HCT116 (cell line): ENCODE data around the gene MADD. TPM values are rescaled to one million over a fixed set of nuclear protein-coding genes. Genes with fewer than 3 reads are reported as not detected.

ENCODE experiments used
- ATAC-seq: fragments of 200-7000 bp; cut with Tn5 transposase; 2 replicates; pipeline ENCODE4 v1.9.1; 2020; ENCODE audit warnings: mild to moderate bottlenecking, moderate library complexity
- BruUV-seq: library from RNA; stranded (reverse); fragments of 400-500 nt; replicated peaks from 2 replicates; lab custom pipeline; 2021; lab: Mats Ljungman, UMichigan
- CTCF ChIA-PET: fragments of 300-600 bp; sonication (Branson Sonifier 250); formaldehyde crosslinking; loops from one replicate; lab custom pipeline; 2021; ENCODE audit warnings: antibody characterized with exemption; lab: Charles Lee
- POLR2A ChIA-PET: fragments of 300-600, 350-600 bp; sonication (Branson Sonifier 250); formaldehyde crosslinking; loops from one replicate; lab custom pipeline; 2021; ENCODE audit warnings: antibody characterized with exemption; lab: Charles Lee
- RAD21 ChIA-PET, 2 experiments: fragments of 300-600 bp; sonication (Branson Sonifier 250); formaldehyde crosslinking; loops; one replicate each; lab custom pipeline; 2023; ENCODE audit warnings: low total read pairs in 2 of 2; ENCODE audit not compliant: uncharacterized antibody in 2 of 2, unreplicated experiment in 2 of 2, low non-redundant PET in 1 of 2; lab: Charles Lee
- DNase-seq: peaks from one replicate; pipeline ENCODE4 v3.0.0-alpha.2; 2010; ENCODE audit warnings: low read depth, low spot score
- H2AFZ ChIP-seq: fragments of 200-600 bp; shearing (Covaris generic), sonication (generic); 2 replicates; pipeline ENCODE4 v1.6.1; 2017; ENCODE audit warnings: low read depth, mixed run types, mixed read lengths, antibody characterized with exemption, low read length; ENCODE audit not compliant: poor library complexity, severe bottlenecking
- H3K27ac ChIP-seq: 2 replicates; pipeline ENCODE4 v1.5.1; 2012; ENCODE audit warnings: low read depth, low read length
- H3K27me3 ChIP-seq: fragments of 200-600 bp; sonication (generic); 2 replicates; pipeline ENCODE4 v1.6.1; 2016; ENCODE audit warnings: mixed run types, low read length, mixed read lengths; ENCODE audit not compliant: insufficient read depth
- H3K36me3 ChIP-seq, 2 experiments: fragments of 200-500 bp in 1 of 2; fragments of 200-600 bp in 1 of 2; sonication (Bioruptor generic) in 1 of 2; sonication (generic) in 1 of 2; 2 replicates each; pipeline versions ENCODE4 v1.5.1 to v1.6.1; 2014 to 2016; ENCODE audit warnings: low read length in 2 of 2, inconsistent platforms in 1 of 2, mixed read lengths in 1 of 2, mixed run types in 1 of 2; ENCODE audit not compliant: insufficient read depth in 2 of 2, control insufficient read depth in 1 of 2
- H3K4me1 ChIP-seq, 2 experiments: fragments of 200-600 bp in 1 of 2; sonication (generic) in 1 of 2; 2 replicates each; pipeline versions ENCODE4 v1.5.1 to v1.6.1; 2012 to 2017; ENCODE audit warnings: low read length in 2 of 2, inconsistent platforms in 1 of 2, mild to moderate bottlenecking in 1 of 2, mixed read lengths in 1 of 2, mixed run types in 1 of 2, moderate library complexity in 1 of 2; ENCODE audit not compliant: insufficient read depth in 2 of 2, control insufficient read depth in 1 of 2
- H3K4me2 ChIP-seq: fragments of 200-600 bp; sonication (generic); 2 replicates; pipeline ENCODE4 v1.6.1; 2017; ENCODE audit warnings: mixed run types, low read length, mixed read lengths
- H3K4me3 ChIP-seq, 2 experiments: fragments of 200-600 bp in 1 of 2; sonication (generic) in 1 of 2; replicated peaks in 1 of 2; 2 replicates each; pipeline ENCODE4 v1.5.1; 2011 to 2016; ENCODE audit warnings: low read length in 2 of 2, control low read depth in 1 of 2, low read depth in 1 of 2, mild to moderate bottlenecking in 1 of 2, mixed read lengths in 1 of 2, mixed run types in 1 of 2
- H3K79me2 ChIP-seq: fragments of 200-600 bp; sonication (generic); 2 replicates; pipeline ENCODE4 v1.6.1; 2017; ENCODE audit warnings: mild to moderate bottlenecking, mixed run types, low read length, moderate library complexity, mixed read lengths; ENCODE audit not compliant: insufficient read depth
- H3K9ac ChIP-seq: fragments of 200-600 bp; sonication (generic); 2 replicates; pipeline ENCODE4 v1.6.1; 2016; ENCODE audit warnings: low read length, mixed read lengths
- H3K9me2 ChIP-seq: fragments of 200-600 bp; sonication (generic), shearing (Covaris generic); 2 replicates; pipeline ENCODE4 v1.6.1; 2017; ENCODE audit warnings: mixed run types, mild to moderate bottlenecking, moderate library complexity; ENCODE audit not compliant: insufficient read depth
- H3K9me3 ChIP-seq, 2 experiments: fragments of 200-500 bp in 1 of 2; fragments of 200-600 bp in 1 of 2; sonication (Bioruptor generic) in 1 of 2; sonication (generic) in 1 of 2; 2 replicates each; pipeline ENCODE4 v1.6.1; 2014 to 2017; ENCODE audit warnings: low read length in 2 of 2, mixed read lengths in 2 of 2, inconsistent platforms in 1 of 2, low read depth in 1 of 2, mild to moderate bottlenecking in 1 of 2, mixed run types in 1 of 2, moderate library complexity in 1 of 2; ENCODE audit not compliant: control insufficient read depth in 1 of 2, insufficient read depth in 1 of 2
- H4K20me1 ChIP-seq: fragments of 200-600 bp; sonication (generic), shearing (Covaris generic); 2 replicates; pipeline ENCODE4 v1.6.1; 2017; ENCODE audit warnings: mixed run types, mild to moderate bottlenecking, moderate library complexity; ENCODE audit not compliant: insufficient read depth
- CEBPB ChIP-seq: IDR thresholded peaks from 2 replicates; pipeline ENCODE4 v1.6.1; 2012; ENCODE audit warnings: low read depth
- POLR2A ChIP-seq: IDR thresholded peaks from 2 replicates; pipeline ENCODE4 v1.7.0; 2011; ENCODE audit warnings: borderline replicate concordance; ENCODE audit not compliant: insufficient read depth, insufficient read length; ENCODE audit errors: extremely low read depth
- RAD21 ChIP-seq: IDR thresholded peaks from 2 replicates; pipeline ENCODE4 v1.6.1; 2012; ENCODE audit warnings: low read depth, mild to moderate bottlenecking
- SRF ChIP-seq: IDR thresholded peaks from 2 replicates; pipeline ENCODE4 v1.6.1; 2012; ENCODE audit warnings: low read depth
- TCF7L2 ChIP-seq: IDR thresholded peaks from 2 replicates; pipeline ENCODE4 v1.7.0; 2011; ENCODE audit warnings: borderline replicate concordance, inconsistent platforms; ENCODE audit not compliant: insufficient read depth, insufficient read length; ENCODE audit errors: extremely low read depth
- YY1 ChIP-seq: IDR thresholded peaks from 2 replicates; pipeline ENCODE4 v1.6.1; 2011; ENCODE audit warnings: low read length, low read depth, moderate library complexity, mild to moderate bottlenecking; ENCODE audit not compliant: insufficient replicate concordance; ENCODE audit errors: extremely low read depth
- ZFX ChIP-seq: fragments of 450-650 bp; IDR thresholded peaks from 2 replicates; pipeline ENCODE4 v1.6.1; 2017
- intact Hi-C: fragments of 100-400 bp; cut with micrococcal nuclease; formaldehyde crosslinking; loops from 2 replicates; pipeline ENCODE4 v1.10.0; 2022
- total RNA-seq: library from RNA; stranded (reverse); gene quantifications from one replicate; pipeline ENCODE4 v1.2.1, GENCODE V29; 2021; ENCODE audit not compliant: unreplicated experiment
- TF ChIP-seq, protein P1 (sequence below), 3 experiments: fragments of 200-600 bp in 1 of 3; sonication (generic) in 1 of 3; IDR thresholded peaks in 2 of 3; conservative IDR thresholded peaks in 1 of 3; 2 replicates each; pipeline ENCODE4 v1.5.1; 2012 to 2017; ENCODE audit warnings: low read depth in 2 of 3, low read length in 2 of 3, antibody characterized with exemption in 1 of 3, borderline replicate concordance in 1 of 3, control low read depth in 1 of 3, mild to moderate bottlenecking in 1 of 3, mixed read lengths in 1 of 3, mixed run types in 1 of 3, moderate library complexity in 1 of 3; ENCODE audit not compliant: insufficient read depth in 1 of 3
- TF ChIP-seq, protein P2 (sequence below): IDR thresholded peaks from 2 replicates; pipeline ENCODE4 v1.6.1; 2012

Gene MADD
- total RNA-seq, 1 experiment from 2014 or later: 37.1 TPM

DNA sequence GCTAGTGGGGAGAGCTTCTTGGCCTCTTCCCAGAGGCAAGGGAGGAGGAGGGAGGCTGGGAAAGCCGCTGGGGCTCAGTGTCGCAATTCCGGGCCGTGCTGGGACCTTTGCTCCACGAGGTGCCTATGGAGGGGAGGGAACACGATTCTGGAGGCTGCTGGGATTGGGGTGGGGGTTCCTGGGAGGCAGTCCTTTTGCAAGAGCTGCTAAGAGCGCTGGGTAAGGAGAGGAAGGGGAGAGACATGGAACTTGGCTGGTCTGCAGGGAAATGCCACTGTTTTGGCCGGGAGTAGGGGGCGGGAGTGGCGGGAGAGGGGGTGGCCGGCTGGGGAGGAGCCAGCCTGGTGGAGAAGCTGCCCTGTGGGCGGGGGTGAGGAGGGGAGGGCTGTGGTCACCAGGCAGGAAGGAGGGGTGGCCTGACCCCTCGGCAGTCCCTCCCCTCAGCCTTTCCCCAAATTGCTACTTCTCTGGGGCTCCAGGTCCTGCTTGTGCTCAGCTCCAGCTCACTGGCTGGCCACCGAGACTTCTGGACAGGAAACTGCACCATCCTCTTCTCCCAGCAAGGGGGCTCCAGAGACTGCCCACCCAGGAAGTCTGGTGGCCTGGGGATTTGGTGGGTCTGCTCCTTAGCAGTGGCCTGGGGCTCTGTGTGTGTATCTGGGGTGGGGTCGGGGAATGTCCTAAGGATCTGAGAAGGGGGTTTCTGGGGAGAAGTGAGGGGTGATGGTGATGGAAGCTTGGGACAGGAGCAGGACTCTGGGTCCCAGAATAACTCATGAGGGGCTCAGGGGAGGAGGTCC lies 12.2 kb upstream of the MADD start, which contains the start of gene NR1H3:
Gene NR1H3, plus strand, starts transcription at position 480 of the 800 bp plus-strand sequence. CDS start 1,221 bp downstream, outside the sequence.
- Histone ChIP-seq H3K4me1 (peaks cover 7 to 10% of the 10 kb centered on the region in 2 experiments), H3K36me3 (no peaks in the 10 kb centered on the region), H4K20me1 (no peaks in the 10 kb centered on the region), H3K79me2 (no peaks in the 10 kb centered on the region), H3K4me2 (no peak within 1 kb of the TSS), H3K4me3 (no peak within 1 kb of the TSS), H3K9me2 (no peaks in the 10 kb centered on the region), H3K27ac (peak within 1 kb of the TSS; percentile 20; the same call in 1 of the 2 replicates), H3K9me3 (no peaks in the 10 kb centered on the region), H2AFZ (no peak within 1 kb of the TSS), H3K27me3 (no peaks in the 10 kb centered on the region), H3K9ac (no peak within 1 kb of the TSS)
- ATAC-seq (peak; percentile 33), DNase-seq (no peak)
- intact Hi-C loops: loop anchor here (2.0 to 10.0 kb wide), 2 partner anchors 81 to 97 kb away; partner anchors contain the start of genes ARFGAP2 and MYBPC3
- ChIA-PET RAD21 (no interaction called here), CTCF (interaction anchor here (0.6 to 1.3 kb wide), 2 partner anchors 10 to 15 kb away, joined by 3 read pairs; no protein-coding TSS in a partner anchor), POLR2A (no interaction called here)
- no peak for TF ChIP-seq TCF7L2
- TF ChIP-seq, protein P1, sequence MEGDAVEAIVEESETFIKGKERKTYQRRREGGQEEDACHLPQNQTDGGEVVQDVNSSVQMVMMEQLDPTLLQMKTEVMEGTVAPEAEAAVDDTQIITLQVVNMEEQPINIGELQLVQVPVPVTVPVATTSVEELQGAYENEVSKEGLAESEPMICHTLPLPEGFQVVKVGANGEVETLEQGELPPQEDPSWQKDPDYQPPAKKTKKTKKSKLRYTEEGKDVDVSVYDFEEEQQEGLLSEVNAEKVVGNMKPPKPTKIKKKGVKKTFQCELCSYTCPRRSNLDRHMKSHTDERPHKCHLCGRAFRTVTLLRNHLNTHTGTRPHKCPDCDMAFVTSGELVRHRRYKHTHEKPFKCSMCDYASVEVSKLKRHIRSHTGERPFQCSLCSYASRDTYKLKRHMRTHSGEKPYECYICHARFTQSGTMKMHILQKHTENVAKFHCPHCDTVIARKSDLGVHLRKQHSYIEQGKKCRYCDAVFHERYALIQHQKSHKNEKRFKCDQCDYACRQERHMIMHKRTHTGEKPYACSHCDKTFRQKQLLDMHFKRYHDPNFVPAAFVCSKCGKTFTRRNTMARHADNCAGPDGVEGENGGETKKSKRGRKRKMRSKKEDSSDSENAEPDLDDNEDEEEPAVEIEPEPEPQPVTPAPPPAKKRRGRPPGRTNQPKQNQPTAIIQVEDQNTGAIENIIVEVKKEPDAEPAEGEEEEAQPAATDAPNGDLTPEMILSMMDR (IDR thresholded peaks at IDR 0.05 in 2 of 3, conservative IDR thresholded peaks at IDR 0.05 in 1 of 3; ENCODE audit: borderline replicate concordance in 1 of 3, insufficient read depth in 1 of 3, low read depth in 2 of 3, low read length in 2 of 3): peak; percentile 27 to 35 (median 32); a peak in 4 of 6 replicates
- 0 out of 2 replicates have a peak, but pooled peaks have one; percentile 13 for TF ChIP-seq CEBPB
- peak; percentile 38; the same call in 1 of the 2 replicates for TF ChIP-seq RAD21
- no peak for TF ChIP-seq YY1
- TF ChIP-seq SRF: no peak
- TF ChIP-seq POLR2A: no peak
- TF ChIP-seq, protein P2, sequence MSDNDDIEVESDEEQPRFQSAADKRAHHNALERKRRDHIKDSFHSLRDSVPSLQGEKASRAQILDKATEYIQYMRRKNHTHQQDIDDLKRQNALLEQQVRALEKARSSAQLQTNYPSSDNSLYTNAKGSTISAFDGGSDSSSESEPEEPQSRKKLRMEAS: no peak
- TF ChIP-seq ZFX: no peak
- no TSS peak for BruUV-seq
